AG04450 (cell line): Measurements from ENCODE around the gene PRR5L. TPM values are rescaled to one million over a fixed set of nuclear protein-coding genes. Genes with fewer than 3 reads are reported as not detected.

ENCODE experiments used
- CTCF ChIA-PET: fragments of 300-600, 350-600 bp; formaldehyde crosslinking; extraction: SDS; loops from one replicate; lab custom pipeline; 2022; ENCODE audit warnings: antibody characterized with exemption, inconsistent platforms; lab: Charles Lee
- POLR2A ChIA-PET: fragments of 350-600 bp; formaldehyde crosslinking; extraction: SDS; loops from one replicate; lab custom pipeline; 2021; ENCODE audit warnings: antibody characterized with exemption, inconsistent platforms; lab: Yijun Ruan, JAX
- DNase-seq: peaks from one replicate; pipeline ENCODE4 v3.0.0-alpha.2; 2011; ENCODE audit warnings: low read depth, low spot score
- H3K27ac ChIP-seq: one replicate; pipeline ENCODE4 v1.5.1; 2012; ENCODE audit warnings: low read depth, low read length, control low read depth
- H3K27me3 ChIP-seq: one replicate; pipeline ENCODE4 v1.6.0; 2012; ENCODE audit warnings: low read length; ENCODE audit not compliant: control insufficient read depth, insufficient read depth
- H3K4me3 ChIP-seq: 2 replicates; pipeline ENCODE4 v1.5.1; 2011; ENCODE audit warnings: mild to moderate bottlenecking, low read depth, low read length, control low read depth
- H3K9me3 ChIP-seq: 2 replicates; pipeline ENCODE4 v1.5.1; 2012; ENCODE audit warnings: low read length; ENCODE audit not compliant: control insufficient read depth, insufficient read depth
- CTCF ChIP-seq: IDR thresholded peaks from 2 replicates; pipeline ENCODE4 v1.5.1; 2011; ENCODE audit warnings: low read depth, low read length, control low read depth, inconsistent platforms
- polyA plus RNA-seq: library from polyadenylated mRNA; depleted of rRNA; stranded (reverse); fragments of >200 nt; gene quantifications from 2 replicates; pipeline ENCODE4 v1.2.3, GENCODE V29; 2011

The PRR5L gene
- polyA plus RNA-seq, 1 experiment, result 3.4 TPM

- CTCF ChIA-PET, result interaction anchor here (1.0 kb wide), 1 partner anchor 113 kb away, joined by 3 read pairs; no protein-coding TSS in a partner anchor
- Histone ChIP-seq H3K9me3 (no peaks in the 10 kb centered on the region), H3K4me3 (no peak overlapping the region), H3K27me3 (no peaks in the 10 kb centered on the region), H3K27ac (no peak overlapping the region)
- TF ChIP-seq CTCF, result no peak
- POLR2A ChIA-PET, result no interaction called here
- no peak for DNase-seq
Measured at GRCh38 chr11:36365907-36366306, 69.8 kb downstream of the PRR5L start.

- Histone ChIP-seq H3K27me3 (no peaks in the 10 kb centered on the region), H3K9me3 (no peaks in the 10 kb centered on the region), H3K4me3 (no peak overlapping the region), H3K27ac (no peak overlapping the region)
- no peak for TF ChIP-seq CTCF
- no peak for DNase-seq
- POLR2A ChIA-PET, result no interaction called here
- CTCF ChIA-PET, result interaction anchor here (1.5 kb wide), 1 partner anchor 125 kb away, joined by 4 read pairs; no protein-coding TSS in a partner anchor
Measured at GRCh38 chr11:36367806-36368680, 72.0 kb downstream of the PRR5L start.

GRCh38 chr11:36371181-36371580, 75.1 kb downstream of the PRR5L start:
- TF ChIP-seq CTCF, result no peak
- CTCF ChIA-PET, result no interaction called here

GRCh38 chr11:36371590-36371989, 75.5 kb downstream of the PRR5L start:
- CTCF ChIA-PET, result no interaction called here
- TF ChIP-seq CTCF, result no peak
- Histone ChIP-seq H3K27ac (no peak overlapping the region), H3K27me3 (no peaks in the 10 kb centered on the region), H3K4me3 (no peak overlapping the region), H3K9me3 (no peaks in the 10 kb centered on the region)
- DNase-seq, result no peak
- POLR2A ChIA-PET, result no interaction called here

More at GRCh38 chr11:36371181-36371580, 75.1 kb downstream of the PRR5L start:
- POLR2A ChIA-PET, result no interaction called here
- Histone ChIP-seq H3K27me3 (no peaks in the 10 kb centered on the region), H3K4me3 (no peak overlapping the region), H3K27ac (no peak overlapping the region), H3K9me3 (no peaks in the 10 kb centered on the region)
- DNase-seq, result no peak
